HG02588 (cell line): ENCODE results near the gene NXF1.
"Not testable (repeated sequence)": the region's sequence is repeated elsewhere in the genome, so short reads cannot be mapped to it uniquely, and the experiment has no call there.

Experiments used
- ATAC-seq: cut with Tn5 transposase; IDR thresholded peaks from one replicate; pipeline ENCODE4 v1.9.1; 2021; ENCODE audit warnings: mild to moderate bottlenecking, moderate library complexity; ENCODE audit not compliant: unreplicated experiment

NXF1 gene

GRCh38 chr11:62805076-62805892 lies at the start of gene NXF1:
NXF1 (minus strand) TSS chr11:62805440; CDS start chr11:62805356, 84 bp downstream.
- peak; percentile 80 for ATAC-seq

DNA sequence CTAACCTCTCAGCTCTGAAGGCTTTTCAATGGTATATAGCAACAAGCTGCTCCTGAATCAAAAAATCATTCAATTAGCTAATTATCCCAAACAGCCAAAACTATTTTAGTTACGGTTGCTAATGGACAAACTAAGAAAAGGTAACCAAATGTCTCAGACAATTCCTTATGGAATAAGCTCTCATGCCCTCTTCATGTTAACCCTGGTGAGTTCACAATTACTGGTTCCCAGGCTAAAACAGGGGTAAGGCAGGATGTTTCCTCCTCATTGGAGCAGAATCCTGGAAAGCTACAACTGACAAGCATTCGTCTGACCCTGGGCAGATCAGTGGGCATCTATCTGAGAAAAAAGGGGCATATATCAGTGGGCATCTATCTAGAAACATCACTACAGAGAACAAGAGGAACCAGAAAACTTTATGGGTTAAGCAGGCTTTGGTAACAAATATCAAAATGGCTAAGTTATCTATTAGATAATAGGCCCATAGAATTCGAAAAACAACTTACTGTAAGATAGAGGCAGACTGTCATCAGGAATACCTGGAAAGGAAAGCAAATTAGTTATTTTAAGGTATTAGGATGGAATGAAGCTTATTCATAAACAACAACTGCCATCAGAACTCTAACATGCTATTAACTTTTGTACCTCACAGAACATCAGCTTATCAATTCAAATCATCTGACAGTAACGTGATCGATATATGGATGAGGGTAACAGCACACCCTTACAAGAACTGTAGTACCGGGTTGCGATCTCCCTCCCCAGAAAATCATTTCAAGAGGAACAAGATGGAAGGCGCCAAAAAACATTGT lies 49.0 kb upstream of the NXF1 start:
- ATAC-seq, result no peak

- ATAC-seq, result no peak
Measured at GRCh38 chr11:62853279-62853965, 48.2 kb upstream of the NXF1 start.

DNA sequence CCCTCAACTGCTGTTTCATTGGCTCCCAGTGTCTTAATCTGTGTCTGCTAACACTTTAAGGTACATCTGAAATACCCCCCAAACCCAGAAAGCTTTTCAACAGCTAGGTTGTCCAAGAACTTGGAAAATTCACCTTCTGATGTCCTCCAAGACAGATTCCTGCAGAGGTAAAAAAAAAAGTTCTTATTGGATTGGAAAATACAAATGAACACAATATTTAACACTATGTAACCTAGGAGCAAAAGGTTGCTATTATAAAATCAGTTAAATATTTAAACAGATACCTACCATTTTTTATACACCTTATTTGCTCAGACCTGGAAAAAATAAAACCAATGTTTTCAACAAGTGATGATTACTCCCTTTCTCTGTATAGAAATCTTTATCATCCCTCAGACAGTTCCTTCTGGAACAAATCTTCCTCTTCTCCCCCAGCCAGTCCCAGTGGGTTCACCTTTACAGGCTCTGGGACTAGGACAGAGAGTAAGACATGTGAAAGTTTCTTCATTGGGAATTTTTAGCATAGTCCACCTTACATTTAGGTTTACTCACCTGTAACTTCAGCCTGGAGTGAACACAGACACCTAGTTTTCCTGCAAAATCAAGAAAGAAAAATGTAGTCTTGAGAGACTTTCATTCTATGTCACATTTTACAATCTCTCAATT lies 47.4 kb upstream of the NXF1 start:
- no peak for ATAC-seq

DNA sequence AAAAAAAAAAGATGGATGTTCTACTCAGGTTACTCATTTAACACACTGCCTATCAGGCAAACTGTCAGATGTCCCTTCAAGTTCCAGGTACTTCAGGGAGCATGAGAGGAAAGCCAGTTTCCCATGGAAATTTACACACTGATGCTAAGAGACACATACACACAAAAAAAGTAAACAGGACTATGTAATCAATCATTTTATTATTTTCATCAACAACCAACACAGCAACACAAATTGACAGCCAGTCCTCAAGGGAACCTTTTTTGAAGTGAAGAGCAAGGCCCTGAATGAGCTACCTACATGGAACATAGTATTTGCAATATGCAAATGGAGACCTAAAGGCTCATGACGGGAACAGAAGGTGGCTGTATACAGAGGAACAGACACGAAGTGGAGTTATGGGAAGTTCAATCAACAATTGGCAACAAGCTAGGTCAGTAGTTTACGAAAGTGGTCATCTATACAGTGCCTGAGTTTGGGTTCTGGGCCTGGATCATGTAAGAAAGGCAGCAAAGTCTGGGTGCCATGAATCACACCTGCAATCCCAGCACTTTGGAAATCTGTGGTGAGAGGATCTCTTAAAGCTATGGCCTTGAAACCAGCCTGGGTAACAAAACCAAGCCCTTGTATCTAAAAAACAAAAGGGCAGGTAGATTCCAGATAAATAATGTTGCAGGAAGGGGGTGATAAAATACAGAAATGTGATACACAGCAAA lies 46.7 kb upstream of the NXF1 start:
- no peak for ATAC-seq

DNA sequence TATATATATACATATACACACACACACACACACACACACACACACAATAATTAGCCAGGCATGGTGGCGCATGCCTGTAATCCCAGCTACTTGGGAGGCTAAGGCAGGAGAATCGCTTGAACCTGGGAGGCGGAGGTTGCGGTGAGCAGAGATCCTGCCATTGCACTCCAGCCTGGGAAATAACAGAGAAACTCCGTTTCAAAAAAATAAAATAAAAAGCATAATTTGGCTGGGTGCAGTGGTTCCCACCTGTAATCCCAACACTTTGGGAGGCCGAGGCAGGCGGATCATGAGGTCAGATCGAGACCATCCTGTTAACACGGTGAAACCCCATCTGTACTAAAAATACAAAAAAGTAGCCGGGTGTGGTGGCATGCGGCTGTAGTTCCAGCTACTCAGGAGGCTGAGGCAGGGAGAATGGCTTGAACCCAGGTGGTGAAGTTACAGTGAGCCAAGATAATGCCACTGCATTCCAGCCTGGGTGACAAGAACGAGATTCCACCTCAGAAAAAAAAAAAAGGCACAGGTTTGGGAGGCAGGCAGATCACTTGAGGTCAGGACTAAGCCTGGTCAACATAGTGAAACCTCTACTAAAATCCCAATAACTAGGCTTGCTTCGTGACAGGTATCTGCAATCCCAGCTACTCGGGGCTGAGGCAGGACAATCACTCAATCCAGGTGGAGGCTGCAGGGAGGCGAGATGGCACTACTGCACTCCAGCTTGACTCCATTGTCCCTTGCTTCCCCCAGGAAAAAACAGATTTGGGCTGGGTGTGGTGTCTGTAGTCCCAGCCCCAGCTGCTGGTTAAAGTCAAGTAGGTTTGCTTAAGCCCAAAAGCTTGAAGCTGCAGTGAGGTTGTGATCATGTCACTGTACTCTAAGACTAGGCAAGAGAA lies 45.9 kb upstream of the NXF1 start:
- no peak for ATAC-seq

DNA sequence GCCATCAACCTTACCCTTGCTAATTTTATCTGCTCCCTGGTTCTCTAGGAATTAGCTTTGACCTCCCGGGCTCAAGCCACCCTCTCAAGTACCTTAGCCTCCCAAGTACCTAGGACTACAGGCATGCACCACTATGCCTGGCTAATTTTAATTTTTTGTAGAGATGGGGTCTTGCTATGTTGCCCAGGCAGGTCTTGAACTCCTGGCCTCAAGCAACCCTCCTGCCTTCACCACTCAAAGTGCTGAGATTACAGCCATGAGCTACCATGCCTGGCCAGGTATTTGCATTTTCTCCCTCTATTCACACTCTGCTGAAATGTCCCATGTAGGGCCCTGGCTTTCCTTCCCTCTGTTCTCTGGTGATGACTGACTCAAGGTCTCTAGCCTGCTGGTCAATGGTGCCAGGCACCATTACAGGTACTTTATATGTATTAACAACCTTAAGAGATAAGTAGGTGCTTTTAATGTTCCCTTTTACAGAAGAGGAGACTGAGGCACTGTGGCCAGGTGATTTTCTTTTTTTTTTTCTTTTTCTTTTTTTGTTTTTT lies 42.6 kb upstream of the NXF1 start:
- ATAC-seq, result no peak

DNA sequence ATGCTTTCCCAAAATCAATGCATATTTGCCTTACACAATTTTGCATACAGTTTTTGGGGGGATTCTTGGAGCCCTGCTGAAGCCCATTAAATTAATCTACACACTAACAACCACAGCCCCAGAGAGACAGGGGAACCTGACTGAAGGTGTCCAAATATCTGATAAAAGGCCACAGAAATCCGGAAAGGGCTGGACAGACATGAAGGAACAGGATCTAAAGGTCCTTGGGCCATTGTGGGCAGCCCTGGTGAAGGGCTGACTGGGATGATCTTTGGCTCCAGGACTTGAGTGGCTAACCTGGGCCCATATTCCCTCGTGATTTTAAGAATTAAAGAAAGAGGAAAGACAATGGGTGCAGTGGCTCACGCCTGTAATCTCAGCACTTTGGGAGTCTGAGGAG lies 40.9 kb upstream of the NXF1 start:
- no peak for ATAC-seq

GRCh38 chr11:62844154-62844553 lies 38.9 kb upstream of the NXF1 start:
- no peak for ATAC-seq

DNA sequence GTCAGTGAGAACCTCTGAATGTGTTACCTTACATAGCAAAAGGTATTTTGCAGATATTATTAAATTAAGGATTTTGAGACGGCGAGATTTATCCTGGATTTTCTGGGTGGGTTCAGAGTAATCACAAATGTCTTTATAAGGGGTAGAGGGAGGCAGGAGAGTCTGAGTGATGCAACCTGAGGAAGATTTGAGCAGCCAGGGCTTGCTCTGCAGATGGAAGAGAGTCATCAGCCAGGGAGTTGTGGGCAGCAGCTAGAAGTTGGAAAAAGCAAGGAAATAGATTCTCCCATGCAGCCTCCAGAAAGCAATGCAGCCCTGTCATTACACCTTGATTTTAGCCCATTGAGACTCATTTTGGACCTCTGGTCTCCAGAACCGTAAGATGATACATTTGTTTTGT lies 38.2 kb upstream of the NXF1 start:
- ATAC-seq, result no peak

- not testable (repeated sequence) for ATAC-seq
Measured at GRCh38 chr11:62842891-62843290, 37.7 kb upstream of the NXF1 start.

- ATAC-seq, result no peak
Measured at GRCh38 chr11:62842171-62842741, 37.0 kb upstream of the NXF1 start.

GRCh38 chr11:62841361-62842170 lies 36.3 kb upstream of the NXF1 start:
- ATAC-seq, result peak; percentile 41

DNA sequence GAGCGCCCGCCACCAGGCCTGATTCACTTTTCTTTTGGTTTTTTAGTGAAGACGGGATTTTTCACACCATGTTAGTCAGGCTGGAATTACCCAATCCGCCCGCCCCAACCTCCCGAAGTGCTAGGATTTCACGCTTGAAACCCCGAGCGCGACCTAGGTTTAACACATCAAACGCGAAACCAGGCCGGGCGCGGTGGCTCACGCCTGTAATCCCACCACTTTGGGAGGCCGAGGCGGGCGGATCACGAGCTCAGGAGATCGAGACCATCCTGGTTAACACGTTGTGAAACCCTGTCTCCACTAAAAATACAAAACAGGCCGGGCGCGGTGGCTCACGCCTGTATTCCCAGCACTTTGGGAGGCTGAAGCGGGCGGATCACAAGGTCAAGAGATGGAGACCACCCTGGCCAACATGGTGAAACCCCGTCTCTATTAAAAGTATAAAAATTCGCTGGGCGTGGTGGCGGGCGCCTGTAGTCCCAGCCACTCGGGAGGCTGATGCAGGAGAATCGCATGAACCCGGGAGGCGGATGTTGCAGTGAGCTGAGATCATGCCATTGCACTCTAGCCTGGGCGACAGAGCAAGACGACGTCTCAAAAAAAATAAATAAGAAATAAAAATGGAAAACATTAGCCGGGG lies 35.6 kb upstream of the NXF1 start:
- peak; percentile 6 for ATAC-seq

DNA sequence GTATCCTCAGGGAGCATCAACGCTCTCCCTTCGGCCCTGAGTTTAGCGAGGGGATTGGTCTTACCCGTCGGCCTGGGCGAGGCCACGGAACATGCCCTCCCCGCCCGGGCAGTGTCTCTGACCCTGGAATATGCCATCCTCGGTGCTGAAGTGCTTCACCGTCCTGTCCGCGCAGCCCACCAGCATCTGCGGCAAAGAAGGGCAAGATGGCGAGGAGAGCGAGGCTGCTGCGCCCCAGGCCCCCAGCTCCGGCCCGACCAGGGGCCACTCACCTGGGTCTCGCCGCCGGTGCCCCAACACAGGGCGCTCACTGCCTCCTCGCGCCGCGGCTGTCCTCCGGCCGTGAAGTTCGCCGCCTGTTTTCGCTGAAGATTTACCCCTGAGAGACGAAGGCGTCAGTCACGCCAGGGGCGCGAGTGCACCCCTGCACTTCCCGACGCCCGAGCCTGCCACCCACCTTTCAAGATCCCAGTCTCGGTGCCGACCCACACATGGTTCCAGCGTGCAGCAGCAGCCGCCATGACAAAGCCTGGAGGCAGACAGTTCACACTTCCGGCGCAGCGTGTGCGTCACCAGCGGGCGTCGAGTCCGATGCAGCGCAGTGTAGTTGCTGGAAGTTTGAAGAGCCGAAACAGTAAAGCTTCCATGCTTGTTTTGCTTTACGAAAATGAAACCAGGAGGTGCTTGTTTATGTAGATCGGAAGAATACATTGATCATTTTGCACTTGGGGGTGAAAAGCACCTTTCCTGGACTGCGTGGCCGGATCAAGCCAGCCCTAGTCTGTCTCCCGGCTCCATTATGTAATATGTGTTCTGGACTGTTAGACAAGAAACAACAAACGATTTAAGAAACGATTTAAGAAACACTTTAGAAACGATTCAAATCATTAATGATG lies 34.1 kb upstream of the NXF1 start, which contains the start of gene WDR74:
Gene WDR74, minus strand, starts transcription at position 541 of the 896 bp plus-strand sequence. Its CDS starts 20 bp downstream, at position 521.
- ATAC-seq, result peak; percentile 43

- ATAC-seq, result no peak
Measured at GRCh38 chr11:62835336-62835735, 30.1 kb upstream of the NXF1 start.
